Left renal pelvis (tissue), 4 donors: Measurements from ENCODE around the gene ELOF1. TPM values are rescaled to one million over a fixed set of nuclear protein-coding genes. Genes with fewer than 3 reads are reported as not detected.

ENCODE experiments used
- polyA plus RNA-seq, 4 donors: library from polyadenylated mRNA; unstranded; fragments of 120-200 nt; gene quantifications; one replicate each; pipeline ENCODE4 v1.2.1, GENCODE V29; 2013; ENCODE audit not compliant: insufficient read length in 4 of 4

Gene ELOF1
- polyA plus RNA-seq, 4 donors = 42.2 to 59.9 (median 49.7) TPM

Other genes starting within 250 kb of the ELOF1 start
- 10 to 100 TPM in 3 of 4 donors, 1 to 10 TPM in 1; 8.6 to 18.4 (median 17.0) TPM for gene RAB3D, start 219.6 kb downstream of the ELOF1 start, polyA plus RNA-seq
- 100 to 1,000 TPM in 3 of 4 donors, 10 to 100 TPM in 1; 64.3 to 142 (median 122) TPM for gene TMEM205, start 213.0 kb downstream of the ELOF1 start, polyA plus RNA-seq
- gene CCDC159, start 212.7 kb downstream of the ELOF1 start, polyA plus RNA-seq = 10 to 100 TPM; 19.0 to 43.4 (median 23.4) TPM
- gene PLPPR2, start 203.8 kb downstream of the ELOF1 start, polyA plus RNA-seq = 10 to 100 TPM; 10.5 to 30.4 (median 17.1) TPM
- gene SWSAP1, start 184.6 kb downstream of the ELOF1 start, polyA plus RNA-seq = 1 to 10 TPM; 2.5 to 3.7 (median 3.0) TPM
- 10 to 100 TPM in 3 of 4 donors, 1 to 10 TPM in 1; 6.3 to 41.9 (median 20.9) TPM for gene EPOR, start 174.9 kb downstream of the ELOF1 start, polyA plus RNA-seq
- gene RGL3, start 139.9 kb downstream of the ELOF1 start, polyA plus RNA-seq = 100 to 1,000 TPM in 1 of 4 donors, 10 to 100 TPM in 2, 1 to 10 TPM in 1; 1.7 to 148 (median 71.4) TPM
- gene ODAD3, start 124.1 kb downstream of the ELOF1 start, polyA plus RNA-seq = 1 to 10 TPM in 3 of 4 donors, under 1 TPM in 1; 0.56 to 2.6 (median 1.5) TPM
- gene PRKCSH, start 123.6 kb downstream of the ELOF1 start, polyA plus RNA-seq = 100 to 1,000 TPM; 306 to 374 (median 342) TPM
- under 1 TPM; 0.13 to 0.53 (median 0.22) TPM for gene ELAVL3, start 78.2 kb downstream of the ELOF1 start, polyA plus RNA-seq
- 10 to 100 TPM in 1 of 4 donors, 1 to 10 TPM in 3; 6.9 to 12.5 (median 8.3) TPM for gene ZNF653, start 53.4 kb downstream of the ELOF1 start, polyA plus RNA-seq
- 10 to 100 TPM; 33.6 to 42.2 (median 37.8) TPM for gene ECSIT, start 30.1 kb downstream of the ELOF1 start, polyA plus RNA-seq
- gene CNN1, start 20.4 kb downstream of the ELOF1 start, polyA plus RNA-seq = 10 to 100 TPM in 1 of 4 donors, 1 to 10 TPM in 3; 2.6 to 10.6 (median 4.0) TPM
- gene ACP5, start 18.4 kb upstream of the ELOF1 start, polyA plus RNA-seq = 10 to 100 TPM in 1 of 4 donors, 1 to 10 TPM in 3; 3.9 to 16.0 (median 9.1) TPM
- 10 to 100 TPM; 33.0 to 50.7 (median 42.9) TPM for gene ZNF627, start 38.3 kb upstream of the ELOF1 start, polyA plus RNA-seq
- gene ZNF823, start 179.7 kb upstream of the ELOF1 start, polyA plus RNA-seq = 10 to 100 TPM in 2 of 4 donors, 1 to 10 TPM in 2; 6.4 to 13.5 (median 10.3) TPM
- gene ZNF441, start 207.8 kb upstream of the ELOF1 start, polyA plus RNA-seq = 10 to 100 TPM in 3 of 4 donors, 1 to 10 TPM in 1; 8.7 to 18.1 (median 15.2) TPM
- gene ZNF491, start 239.3 kb upstream of the ELOF1 start, polyA plus RNA-seq = 1 to 10 TPM; 3.4 to 4.9 (median 4.8) TPM